Small intestine (tissue), 7 donors: Measurements from ENCODE around the gene DAB2. TPM values are rescaled to one million over a fixed set of nuclear protein-coding genes. Genes with fewer than 3 reads are reported as not detected.

ENCODE experiments used
- DNase-seq, 2 donors: peaks; one replicate each; pipeline versions ENCODE4 v3.0.0 to v3.0.0-alpha.2; 2013
- FAIRE-seq: peaks from 2 replicates; lab custom pipeline; 2012; peaks lifted over from hg19 to GRCh38; lab: Jason Lieb, UNC
- H3K27ac ChIP-seq, 3 donors: one replicate each; pipeline ENCODE4 v1.5.1; 2013; ENCODE audit warnings: low read length in 2 of 3, mild to moderate bottlenecking in 2 of 3, control low read depth in 1 of 3, inconsistent platforms in 1 of 3, low read depth in 1 of 3, moderate library complexity in 1 of 3
- H3K27me3 ChIP-seq, 3 donors: one replicate each; pipeline ENCODE4 v1.6.1; 2013; ENCODE audit warnings: low read length in 3 of 3, inconsistent platforms in 1 of 3; ENCODE audit not compliant: control insufficient read depth in 3 of 3, insufficient read depth in 3 of 3
- H3K36me3 ChIP-seq, 3 donors: one replicate each; pipeline ENCODE4 v1.6.1; 2013; ENCODE audit warnings: low read length in 3 of 3, inconsistent platforms in 1 of 3, low read depth in 1 of 3, mild to moderate bottlenecking in 1 of 3, moderate library complexity in 1 of 3; ENCODE audit not compliant: control insufficient read depth in 3 of 3, insufficient read depth in 2 of 3
- H3K4me1 ChIP-seq, 3 donors: one replicate each; pipeline ENCODE4 v1.6.1; 2013; ENCODE audit warnings: low read length in 2 of 3, inconsistent platforms in 1 of 3, low read depth in 1 of 3, mild to moderate bottlenecking in 1 of 3, moderate library complexity in 1 of 3; ENCODE audit not compliant: control insufficient read depth in 3 of 3, insufficient read depth in 2 of 3
- H3K4me3 ChIP-seq, 3 donors: one replicate each; pipeline ENCODE4 v1.5.1; 2013; ENCODE audit warnings: low read length in 3 of 3, control low read depth in 1 of 3, inconsistent platforms in 1 of 3, low read depth in 1 of 3, mild to moderate bottlenecking in 1 of 3, moderate library complexity in 1 of 3
- H3K9me3 ChIP-seq, 2 donors: one replicate each; pipeline ENCODE4 v1.6.1; 2013; ENCODE audit warnings: low read depth in 1 of 2, low read length in 1 of 2; ENCODE audit not compliant: control insufficient read depth in 2 of 2, insufficient read depth in 1 of 2
- WGBS, 3 donors: extraction: QIAGEN DNeasy Blood & Tissue Kit; methylation state at CpG; one replicate each; pipeline ENCODE4 v1.1.7; 2013; 5-methylcytosine and 5-hydroxymethylcytosine counted together
- polyA plus RNA-seq, 4 donors: library from polyadenylated mRNA; stranded (reverse) in 3 of 4; unstranded in 1 of 4; fragments of 200-250 nt in 3 of 4; fragments of 120-200 nt in 1 of 4; gene quantifications; one replicate each; pipeline versions ENCODE4 v1.2.1 to v1.2.3, GENCODE V29; 2013
- donor health status: healthy with polysubstance abuse.
- donor health status: control.
- donor health status: control.
- donor health status: Bipolar disorder and iron deficiency.
- donor health status: healthy.

DAB2 gene
- polyA plus RNA-seq, 4 donors: 1.1 to 201 (median 9.9) TPM

- peak overlapping the region in 2 of 3 donors; percentile 90 to 92 for H3K27ac ChIP-seq
- peaks cover 0 to 41% (median 0%) of the 10 kb centered on the region in 3 donors for H3K4me1 ChIP-seq
- no peaks in the 10 kb centered on the region for H3K36me3 ChIP-seq
- 27 to 58% (median 31%) methylated on average over 2 of the region's 2 CpGs for WGBS, 3 donors
- no peak for FAIRE-seq
- peak in 1 of 2 donors; percentile 68 for DNase-seq
- peaks cover 0 to 2% (median 0%) of the 10 kb centered on the region in 3 donors for H3K27me3 ChIP-seq
- H3K9me3 ChIP-seq: no peaks in the 10 kb centered on the region
- peak overlapping the region in 1 of 3 donors; percentile 77 for H3K4me3 ChIP-seq
These were observed 2.0 kb downstream of the DAB2 start for GRCh38 chr5:39422728-39423285.

- H3K9me3 ChIP-seq: no peaks in the 10 kb centered on the region
- peaks cover 0 to 37% (median 0%) of the 10 kb centered on the region in 3 donors for H3K4me1 ChIP-seq
- peak overlapping the region in 1 of 3 donors; percentile 77 for H3K4me3 ChIP-seq
- no peak for DNase-seq
- peak overlapping the region in 2 of 3 donors; percentile 69 to 90 for H3K27ac ChIP-seq
- peaks cover 0 to 2% (median 0%) of the 10 kb centered on the region in 3 donors for H3K27me3 ChIP-seq
- no peak for FAIRE-seq
- 79 to 88% (median 82%) methylated on average over 3 of the region's 3 CpGs for WGBS, 3 donors
- H3K36me3 ChIP-seq: no peaks in the 10 kb centered on the region
These were observed 2.7 kb downstream of the DAB2 start for GRCh38 chr5:39422036-39422606.

- no peak for DNase-seq
- Histone ChIP-seq H3K36me3 (no peaks in the 10 kb centered on the region), H3K4me1 (peaks cover 0 to 24% (median 0%) of the 10 kb centered on the region in 3 donors), H3K27ac (peak overlapping the region in 1 of 3 donors; percentile 43), H3K4me3 (no peak overlapping the region), H3K27me3 (peaks cover 0 to 2% (median 0%) of the 10 kb centered on the region in 3 donors), H3K9me3 (no peaks in the 10 kb centered on the region)
- WGBS, 3 donors: 53 to 80% (median 69%) methylated on average over 6 of the region's 6 CpGs
- no peak for FAIRE-seq
These were observed 4.2 kb downstream of the DAB2 start for GRCh38 chr5:39420482-39421145.

DNA sequence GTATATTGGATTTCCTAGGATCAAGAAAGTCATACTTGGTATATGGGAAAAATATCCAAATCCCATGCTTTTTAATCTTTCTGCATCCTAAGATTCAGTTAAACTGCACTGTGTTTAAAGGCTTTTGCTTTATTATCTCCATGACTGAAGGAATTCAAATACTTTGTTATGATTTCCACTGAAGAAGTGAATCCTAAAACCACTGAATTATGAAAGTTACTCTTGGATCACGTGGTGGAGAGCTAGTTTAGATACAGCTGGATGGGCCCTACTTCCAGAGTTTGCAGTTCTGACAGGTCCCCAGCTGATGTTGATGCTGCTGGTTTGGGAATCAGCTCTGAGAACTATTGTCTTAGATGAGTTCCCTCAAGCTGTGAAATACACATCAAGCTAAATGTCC, 5.0 kb downstream of the DAB2 start:
- Histone ChIP-seq H3K4me1 (peaks cover 0 to 19% (median 0%) of the 10 kb centered on the region in 3 donors), H3K4me3 (no peak overlapping the region), H3K36me3 (no peaks in the 10 kb centered on the region), H3K27ac (no peak overlapping the region), H3K9me3 (no peaks in the 10 kb centered on the region), H3K27me3 (no peaks in the 10 kb centered on the region)
- DNase-seq: no peak
- 41 to 54% (median 48%) methylated on average over 1 of the region's 1 CpG for WGBS, 3 donors
- no peak for FAIRE-seq

GRCh38 chr5:39417979-39418378, 6.8 kb downstream of the DAB2 start:
- no peak for DNase-seq
- Histone ChIP-seq H3K4me1 (peaks cover 0 to 20% (median 0%) of the 10 kb centered on the region in 3 donors), H3K27me3 (no peaks in the 10 kb centered on the region), H3K9me3 (no peaks in the 10 kb centered on the region), H3K4me3 (no peak overlapping the region), H3K36me3 (no peaks in the 10 kb centered on the region), H3K27ac (no peak overlapping the region)
- FAIRE-seq: no peak
- 72 to 85% (median 78%) methylated on average over 3 of the region's 3 CpGs for WGBS, 3 donors

DNA sequence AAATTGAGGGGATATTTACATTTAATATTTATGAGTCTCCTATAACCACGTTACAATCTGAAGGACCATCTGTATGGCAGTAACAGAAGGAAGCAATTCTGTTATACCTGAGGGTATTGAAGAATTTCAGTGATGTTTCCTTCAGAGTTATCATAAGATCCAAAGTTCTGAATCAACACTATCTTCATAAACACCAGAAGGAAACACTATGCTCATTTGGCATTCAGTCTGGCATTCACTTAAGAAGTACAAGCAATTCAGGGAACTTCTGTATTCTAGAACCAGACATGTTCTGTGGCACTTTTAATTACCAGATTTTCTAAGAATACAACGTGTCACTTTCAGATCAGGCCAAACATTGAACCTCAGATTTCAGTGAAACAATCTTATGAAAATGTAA, 9.6 kb downstream of the DAB2 start:
- WGBS, 3 donors: 40 to 45% (median 42%) methylated on average over 2 of the region's 2 CpGs

DNA sequence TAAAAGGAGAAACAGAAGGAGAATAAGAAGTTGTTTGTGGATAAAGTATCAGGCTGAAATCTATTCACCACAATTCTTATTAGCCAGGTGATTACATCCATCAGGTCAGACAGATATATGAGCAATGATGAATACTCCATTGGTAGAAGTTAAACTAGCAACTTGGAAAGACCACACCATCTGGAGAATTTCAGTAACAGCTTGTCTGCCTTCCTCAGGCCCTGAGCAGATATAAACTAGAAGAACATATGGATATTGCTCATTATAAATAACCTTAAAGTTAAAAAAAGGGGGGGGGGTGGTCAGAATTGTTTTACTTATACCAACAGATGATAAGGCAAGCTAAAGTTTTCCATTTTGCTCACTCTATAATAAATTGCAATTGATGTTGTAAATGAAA, 10.4 kb downstream of the DAB2 start:
- no peak for DNase-seq
- Histone ChIP-seq H3K4me1 (peaks cover 0 to 5% (median 0%) of the 10 kb centered on the region in 3 donors), H3K9me3 (no peaks in the 10 kb centered on the region), H3K36me3 (no peaks in the 10 kb centered on the region), H3K4me3 (no peak overlapping the region), H3K27me3 (no peaks in the 10 kb centered on the region), H3K27ac (no peak overlapping the region)
- no peak for FAIRE-seq

More for the DNA sequence above, 9.6 kb downstream of the DAB2 start:
- no peak for FAIRE-seq
- Histone ChIP-seq H3K9me3 (no peaks in the 10 kb centered on the region), H3K36me3 (no peaks in the 10 kb centered on the region), H3K27me3 (no peaks in the 10 kb centered on the region), H3K4me3 (no peak overlapping the region), H3K27ac (no peak overlapping the region), H3K4me1 (peaks cover 0 to 5% (median 0%) of the 10 kb centered on the region in 3 donors)
- no peak for DNase-seq

- Histone ChIP-seq H3K36me3 (no peaks in the 10 kb centered on the region), H3K4me1 (peaks cover 0 to 5% (median 0%) of the 10 kb centered on the region in 3 donors), H3K4me3 (no peak overlapping the region), H3K27me3 (no peaks in the 10 kb centered on the region), H3K9me3 (no peaks in the 10 kb centered on the region), H3K27ac (no peak overlapping the region)
- DNase-seq (no peak), FAIRE-seq (no peak)
These were observed 11.0 kb downstream of the DAB2 start for GRCh38 chr5:39413771-39414170.
